Stomach (tissue), 4 donors: ENCODE measurements around the gene MTHFR.

Experiments used
- CTCF ChIP-seq, 7 experiments: fragments of 450-650 bp in 4 of 7; fragments of 200-600 bp in 3 of 7; sonication (generic) in 3 of 7; IDR thresholded peaks; one replicate each; pipeline ENCODE4 v1.5.1; 2016 to 2019; ENCODE audit warnings: antibody characterized with exemption in 7 of 7, control low read depth in 2 of 7, mild to moderate bottlenecking in 1 of 7
- EP300 ChIP-seq: sonication (generic); formaldehyde crosslinking; IDR thresholded peaks from one replicate; pipeline ENCODE4 v1.6.1; 2017; ENCODE audit warnings: antibody characterized with exemption
- POLR2A ChIP-seq, 4 donors: fragments of 450-650 bp; IDR thresholded peaks; one replicate each; pipeline ENCODE4 v1.6.1; 2016; ENCODE audit warnings: antibody characterized with exemption in 4 of 4, control low read depth in 2 of 4, mild to moderate bottlenecking in 1 of 4, moderate library complexity in 1 of 4
- POLR2AphosphoS5 ChIP-seq, 3 donors: sonication (generic); formaldehyde crosslinking; IDR thresholded peaks; one replicate each; pipeline ENCODE4 v1.6.1; 2016; ENCODE audit warnings: antibody characterized with exemption in 3 of 3

- TF ChIP-seq CTCF (IDR thresholded peaks at IDR 0.05) (no peak), POLR2A (IDR thresholded peaks at IDR 0.05) (no peak), EP300 (no peak), POLR2AphosphoS5 (IDR thresholded peaks at IDR 0.05) (no peak)
Measured at GRCh38 chr1:11848373-11848700, 42.6 kb upstream of the MTHFR start.
